Measurements from ENCODE around the gene ITSN1.
A peak's percentile ranks its signal among the peaks of the same experiment; 100 is the strongest.
"Not testable (repeated sequence)": the region's sequence is repeated elsewhere in the genome, so short reads cannot be mapped to it uniquely, and the experiment has no call there.

The ITSN1 gene

GRCh38 chr21:33651965-33652680 is 9.8 kb downstream of the ITSN1 start:
- no peak for DNase-seq (ENCODE audit: low read depth)

GRCh38 chr21:33654412-33654811 is 12.1 kb downstream of the ITSN1 start:
- no peak for DNase-seq (ENCODE audit: low read depth)

DNA sequence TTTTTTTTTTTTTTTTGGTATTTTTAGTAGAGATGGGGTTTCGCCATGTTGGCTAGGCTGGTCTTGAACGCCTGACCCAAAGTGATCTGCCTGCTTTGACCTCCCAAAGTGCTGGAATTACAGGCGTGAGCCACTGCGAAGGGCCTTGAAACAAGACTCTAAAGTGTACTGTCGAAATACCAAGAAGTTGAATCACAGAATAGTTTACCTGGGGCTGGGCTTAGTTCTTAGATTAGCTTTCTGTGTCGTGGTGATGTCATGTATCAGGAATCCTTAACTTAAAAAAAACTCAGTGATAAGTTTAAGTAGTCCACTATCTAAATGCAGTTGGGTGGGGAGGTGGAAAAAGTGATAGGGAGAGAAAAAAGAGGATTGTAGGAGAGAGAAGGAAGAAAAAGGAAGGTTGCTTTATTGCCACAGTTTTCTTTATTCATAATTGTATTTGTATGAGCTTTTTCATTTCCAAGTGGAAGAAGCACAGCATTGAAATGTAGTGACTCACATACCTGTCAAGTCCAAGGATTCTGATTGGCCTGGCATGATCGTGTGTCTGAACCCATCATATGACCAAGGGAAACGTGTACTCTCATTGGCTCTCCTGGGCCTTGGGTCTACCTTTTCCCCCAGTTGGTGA is 13.4 kb downstream of the ITSN1 start:
- peak; percentile 96 for DNase-seq (ENCODE audit: low read depth)

DNA sequence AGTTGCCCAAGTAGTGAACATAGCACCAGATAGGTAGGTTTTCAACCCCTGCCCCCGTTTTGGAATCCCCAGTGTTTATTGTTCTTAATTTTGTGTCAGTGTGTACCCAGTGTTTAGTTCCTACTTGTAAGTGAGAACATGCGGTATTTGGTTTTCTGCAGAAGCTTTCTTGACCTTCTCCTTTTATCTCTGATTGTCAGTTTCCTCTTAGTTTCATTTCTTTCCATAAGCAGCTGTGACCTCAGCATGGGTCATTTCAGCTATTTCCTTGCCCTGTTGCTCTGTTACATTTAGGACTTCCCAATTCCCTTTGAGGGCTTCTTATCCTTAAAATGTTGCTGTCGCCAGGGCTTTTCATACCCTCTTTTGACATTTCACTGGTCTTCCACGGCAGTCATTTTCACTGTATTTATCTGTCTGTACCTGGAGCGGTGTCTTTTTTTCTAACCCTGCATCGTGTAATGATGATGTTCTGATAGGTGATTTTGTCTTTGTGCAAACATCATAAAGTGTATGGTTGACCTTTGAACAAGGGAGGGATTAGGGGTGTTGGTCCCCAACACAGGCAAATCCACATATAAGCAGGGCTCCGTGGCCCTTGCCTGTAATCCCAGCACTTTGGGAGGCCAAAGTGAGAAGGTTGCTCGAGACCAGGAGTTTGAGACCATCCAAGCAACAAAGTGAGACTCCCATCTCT is 15.0 kb downstream of the ITSN1 start:
- no peak for DNase-seq (ENCODE audit: low read depth)

DNA sequence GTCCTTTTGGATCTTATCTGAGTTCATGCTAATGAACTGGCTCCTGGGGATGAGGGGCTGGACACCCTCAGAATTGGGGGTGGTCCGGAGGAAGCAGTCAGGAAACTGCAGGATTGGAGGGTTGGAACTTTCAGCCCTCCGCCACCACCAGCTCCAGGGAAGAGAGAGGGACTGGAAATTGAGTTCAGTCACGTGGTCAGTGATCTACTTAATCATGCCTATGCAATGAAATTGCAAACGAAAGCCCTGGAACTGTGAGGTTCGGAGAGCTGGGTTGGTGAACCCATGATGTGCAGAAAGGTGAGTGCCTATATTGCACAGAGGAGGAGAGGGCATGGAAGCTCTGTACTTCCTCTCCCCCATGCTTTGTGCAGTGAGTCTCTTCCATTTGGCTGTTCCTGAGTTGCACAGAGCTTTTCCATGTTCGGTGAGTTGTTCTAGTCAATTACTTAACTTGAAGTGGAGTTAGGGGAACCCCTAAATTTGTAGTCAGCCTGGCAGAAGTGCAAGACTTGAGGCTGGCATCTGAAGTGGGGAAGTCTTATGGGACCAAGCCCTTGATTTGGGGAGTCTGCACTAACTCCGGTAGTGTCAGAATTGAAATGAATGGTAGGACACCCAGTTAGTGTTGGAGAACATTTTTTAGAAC is 16.7 kb downstream of the ITSN1 start:
- DNase-seq (ENCODE audit: low read depth) = no peak

GRCh38 chr21:33659568-33659949 is 17.3 kb downstream of the ITSN1 start:
- DNase-seq (ENCODE audit: low read depth) = no peak

GRCh38 chr21:33660406-33660805 is 18.1 kb downstream of the ITSN1 start:
- no peak for DNase-seq (ENCODE audit: low read depth)

- no peak for DNase-seq (ENCODE audit: low read depth)
Measured at GRCh38 chr21:33661146-33661545, 18.8 kb downstream of the ITSN1 start.

GRCh38 chr21:33662046-33662445 is 19.7 kb downstream of the ITSN1 start:
- DNase-seq (ENCODE audit: low read depth) = no peak

DNA sequence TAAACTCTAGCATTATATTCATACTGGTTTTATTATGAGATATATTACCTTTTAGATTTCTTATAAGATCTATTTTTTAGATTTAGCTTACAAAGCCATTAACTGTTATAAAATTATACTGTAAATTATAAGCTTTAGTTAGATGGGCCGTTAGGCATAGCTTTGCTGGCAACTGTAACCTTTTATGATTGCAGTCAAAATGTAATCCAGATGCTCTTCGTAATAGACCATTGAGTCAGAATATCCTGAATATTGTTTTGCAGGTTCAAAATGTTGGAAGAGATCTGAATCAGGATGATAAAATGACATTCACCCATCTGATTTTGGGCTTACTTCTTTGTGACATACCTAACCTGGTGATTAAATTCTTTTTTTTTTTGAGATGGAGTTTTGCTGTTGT is 20.9 kb downstream of the ITSN1 start:
- no peak for DNase-seq (ENCODE audit: low read depth)

DNA sequence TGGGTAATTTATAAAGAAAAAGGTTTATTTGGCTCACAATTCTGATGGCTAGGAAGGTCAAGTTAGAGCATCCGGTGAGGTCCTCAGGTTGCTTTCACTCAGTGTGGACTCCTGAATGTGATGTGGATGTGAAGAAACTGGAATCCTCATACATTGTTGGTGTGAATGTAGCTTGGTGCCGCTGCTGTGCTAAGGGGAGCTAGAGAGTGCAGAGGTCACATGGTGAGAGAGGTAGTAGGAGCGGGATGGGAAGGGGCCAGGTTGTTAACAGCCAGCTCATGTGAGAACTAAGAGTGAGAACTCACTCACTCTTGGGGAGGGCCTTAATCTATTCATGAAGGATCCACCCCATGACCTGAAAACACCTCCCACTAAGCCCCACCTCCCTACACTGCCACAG is 21.8 kb downstream of the ITSN1 start:
- DNase-seq (ENCODE audit: low read depth) = no peak

DNA sequence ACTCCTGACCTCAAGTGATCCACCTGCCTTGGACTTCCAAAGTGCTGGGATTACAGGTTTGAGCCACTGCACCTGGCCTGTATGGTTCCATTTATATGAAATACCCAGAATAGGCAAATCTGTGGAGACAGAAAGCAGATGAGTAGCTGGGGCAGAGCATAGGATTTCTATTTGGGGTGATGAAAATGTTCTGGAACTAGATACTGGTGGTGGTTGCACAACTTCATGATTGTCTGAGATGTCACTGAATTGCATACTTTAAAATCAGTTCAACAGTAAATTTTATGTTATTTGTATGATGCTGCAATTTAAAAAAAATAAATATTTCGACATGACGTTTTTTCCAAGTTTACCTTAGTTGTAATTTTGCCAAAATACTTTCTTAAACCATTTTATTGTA is 23.9 kb downstream of the ITSN1 start:
- DNase-seq (ENCODE audit: low read depth) = no peak

- no peak for DNase-seq (ENCODE audit: low read depth)
Measured at GRCh38 chr21:33667636-33668035, 25.3 kb downstream of the ITSN1 start.

DNA sequence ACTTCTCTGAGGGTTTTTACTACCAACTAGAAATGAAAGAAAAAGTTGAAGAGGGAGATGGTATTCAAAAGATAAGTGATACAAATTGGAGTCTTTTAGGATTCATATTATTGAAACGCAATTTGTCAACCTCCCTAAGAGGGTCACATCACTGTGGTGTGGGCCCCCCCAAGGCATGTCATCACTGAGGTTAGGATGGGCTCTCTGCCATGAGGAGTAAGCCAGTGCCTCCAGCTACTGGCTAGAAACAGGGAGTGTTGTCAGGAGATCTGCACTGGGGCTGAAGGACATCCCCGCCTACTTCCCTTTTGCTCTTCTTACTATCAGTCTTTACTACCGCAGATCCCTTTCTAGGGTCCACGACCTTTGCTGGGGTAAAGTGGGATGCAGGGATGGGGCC is 25.9 kb downstream of the ITSN1 start:
- no peak for DNase-seq (ENCODE audit: low read depth)

GRCh38 chr21:33668620-33669019 is 26.3 kb downstream of the ITSN1 start:
- no peak for DNase-seq (ENCODE audit: low read depth)

- DNase-seq (ENCODE audit: low read depth) = no peak
Measured at GRCh38 chr21:33670076-33670978, 28.0 kb downstream of the ITSN1 start.

- DNase-seq (ENCODE audit: low read depth) = no peak
Measured at GRCh38 chr21:33673473-33673872, 31.2 kb downstream of the ITSN1 start.

DNA sequence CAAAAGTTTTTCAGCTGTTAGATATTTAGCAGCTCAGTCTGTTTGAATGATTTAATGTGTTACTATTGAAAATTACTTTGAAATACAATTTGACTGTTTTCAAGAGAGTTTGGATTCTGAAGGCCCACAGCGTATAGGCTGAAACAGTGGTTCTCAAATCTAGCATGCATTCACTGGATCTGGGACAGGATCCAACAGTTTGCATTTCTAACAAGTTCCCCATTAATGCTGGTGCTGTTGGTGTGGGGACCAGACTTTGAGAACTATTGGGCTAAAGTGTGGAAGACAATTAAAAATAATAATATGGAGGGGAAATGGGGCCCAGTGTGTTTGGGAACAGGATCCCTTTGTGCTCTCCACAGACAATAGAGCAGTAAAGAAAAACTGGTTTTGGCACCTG is 31.9 kb downstream of the ITSN1 start:
- DNase-seq (ENCODE audit: low read depth) = no peak

- DNase-seq (ENCODE audit: low read depth) = not testable (repeated sequence)
Measured at GRCh38 chr21:33676666-33677065, 34.4 kb downstream of the ITSN1 start.

DNA sequence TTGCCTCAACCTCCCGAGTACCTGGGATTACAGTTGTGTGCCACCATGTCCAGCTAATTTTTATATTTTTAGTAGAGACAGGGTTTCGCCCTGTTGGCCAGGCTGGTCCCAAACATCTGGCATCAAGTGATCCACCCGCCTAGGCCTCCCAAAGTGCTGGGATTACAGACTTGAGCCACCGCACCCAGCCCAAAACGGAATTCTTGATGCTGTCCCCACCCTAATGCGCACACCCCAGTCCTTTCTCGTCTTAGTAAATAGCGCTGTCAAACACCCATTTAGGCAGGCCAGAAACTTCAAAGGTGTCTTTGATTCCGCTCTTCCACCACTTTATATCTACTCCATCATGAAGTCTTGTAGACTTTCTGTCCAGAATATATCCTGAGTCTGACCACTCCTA is 35.1 kb downstream of the ITSN1 start:
- no peak for DNase-seq (ENCODE audit: low read depth)

- no peak for DNase-seq (ENCODE audit: low read depth)
Measured at GRCh38 chr21:33680870-33681269, 38.6 kb downstream of the ITSN1 start.
